ENCODE results near the gene GLUD1. TPM values are rescaled to one million over a fixed set of nuclear protein-coding genes. Genes with fewer than 3 reads are reported as not detected.

Gene GLUD1
- 236 and 243 TPM in 2 replicates for total RNA-seq

GRCh38 chr10:87094373-87095235 lies at the start of gene GLUD1, which contains the start of gene SHLD2:
TSS of gene GLUD1 (minus strand) at chr10:87094843. CDS start at chr10:87094769, 74 bp downstream.
TSS of gene SHLD2 (plus strand) at chr10:87095206. CDS start at chr10:87151355, 56,149 bp downstream.

GRCh38 chr10:87020056-87020455 lies 74.6 kb downstream of the GLUD1 start, which contains the start of gene FAM25A:
TSS of gene FAM25A (plus strand) at chr10:87020294. CDS start at chr10:87020325, 31 bp downstream.

Small RNA genes within 50 kb of the gene (small RNA-seq; reads per million reads assigned to genes)
- gene AL136982.5 = not detected
- not detected for gene FAM25A
- gene RNU6-529P = not detected

Other genes starting within 250 kb of the GLUD1 start
- gene MMRN2, start 137.2 kb downstream of the GLUD1 start, total RNA-seq = 1.5 and 1.6 TPM in 2 replicates
- 1.5 and 3.2 TPM in 2 replicates for gene SNCG, start 136.2 kb downstream of the GLUD1 start, total RNA-seq
- gene ADIRF, start 126.4 kb downstream of the GLUD1 start, total RNA-seq = 10.4 and 24.4 TPM in 2 replicates
- gene FAM25A, start 74.5 kb downstream of the GLUD1 start, total RNA-seq = not detected in 2 replicates
- gene SHLD2, start 363 bp upstream of the GLUD1 start, total RNA-seq = 33.5 and 38.0 TPM in 2 replicates
- gene NUTM2A, start 130.6 kb upstream of the GLUD1 start, total RNA-seq = 0.12 and 0.49 TPM in 2 replicates

All from hair follicle dermal papilla cell (primary cell).